ENCODE measurements around the gene SVBP. TPM values are rescaled to one million over a fixed set of nuclear protein-coding genes. Genes with fewer than 3 reads are reported as not detected.

Gene SVBP
- total and polyA plus RNA-seq, 2 of the 8 experiments (the other 6 are each of a cell fraction or from before 2014, with no cell fraction given): 29.7 to 30.2 TPM

DNA sequence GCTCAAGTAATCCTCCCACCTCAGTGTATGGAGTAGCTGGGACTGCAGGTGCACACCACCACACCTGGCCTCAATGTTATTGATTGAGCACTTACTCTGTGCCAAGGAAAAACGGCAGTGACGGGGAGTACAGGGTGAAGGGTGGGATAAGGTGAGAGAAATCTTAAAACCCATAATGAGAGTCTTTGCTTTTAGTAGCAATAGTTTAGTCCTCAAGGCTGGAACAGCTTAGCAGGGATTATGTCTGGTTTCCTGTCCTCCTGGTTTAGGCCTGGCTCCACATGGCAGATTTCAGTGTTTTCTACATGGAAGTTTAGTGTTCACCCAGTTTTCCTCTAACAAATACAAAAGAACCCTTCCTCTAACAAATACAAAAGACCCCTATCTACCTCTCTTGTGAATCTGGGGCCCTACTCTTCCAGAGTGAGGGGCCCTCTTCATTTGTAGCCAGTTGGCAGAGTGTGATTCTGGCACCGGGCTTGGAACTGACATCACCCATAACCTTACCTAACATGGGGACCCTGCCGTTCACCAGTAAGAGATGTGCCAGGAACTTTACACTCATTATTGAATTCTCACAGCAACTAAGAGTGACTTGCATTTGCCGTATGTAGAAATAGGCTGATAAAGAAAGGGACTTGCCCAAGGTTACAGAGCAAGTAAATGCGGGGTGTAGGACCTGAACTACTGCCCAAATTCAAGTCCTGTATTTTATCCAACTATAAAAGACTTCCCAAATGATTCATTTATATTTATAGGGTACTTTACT lies 36.1 kb upstream of the SVBP start (continued):
- no peak for TF ChIP-seq SIRT6 (IDR thresholded peaks at IDR 0.05; ENCODE audit: low read length)

All from H1 (cell line).